GM21381 (cell line): ENCODE results near the gene BRINP2.

Experiments
- ATAC-seq: cut with Tn5 transposase; IDR thresholded peaks from one replicate; pipeline ENCODE4 v1.9.1; 2021; ENCODE audit warnings: mild to moderate bottlenecking, moderate library complexity; ENCODE audit not compliant: unreplicated experiment

Gene BRINP2

GRCh38 chr1:177164380-177165068, 6.2 kb upstream of the BRINP2 start, which contains the start of gene ASTN1:
TSS of gene ASTN1 (minus strand) at chr1:177164712. CDS start at chr1:177164676, 36 bp downstream.
- no peak for ATAC-seq

DNA sequence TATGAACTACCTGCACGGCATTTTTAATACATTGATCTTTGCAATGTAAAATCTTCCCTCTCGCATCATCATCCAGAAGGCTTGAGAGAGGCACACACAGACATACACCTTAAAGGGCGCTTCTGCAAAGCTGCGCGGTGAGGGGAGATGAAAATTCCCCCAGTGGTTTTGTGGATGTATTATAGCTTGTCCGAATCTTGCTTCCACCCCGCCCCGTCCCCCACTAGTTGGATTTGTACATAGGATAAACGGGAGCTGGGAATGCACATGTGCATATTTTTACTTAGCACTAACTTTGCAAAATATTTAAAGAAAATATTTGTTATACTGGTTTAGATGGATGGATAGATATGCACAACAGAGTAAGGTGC, 5.7 kb upstream of the BRINP2 start:
- no peak for ATAC-seq

DNA sequence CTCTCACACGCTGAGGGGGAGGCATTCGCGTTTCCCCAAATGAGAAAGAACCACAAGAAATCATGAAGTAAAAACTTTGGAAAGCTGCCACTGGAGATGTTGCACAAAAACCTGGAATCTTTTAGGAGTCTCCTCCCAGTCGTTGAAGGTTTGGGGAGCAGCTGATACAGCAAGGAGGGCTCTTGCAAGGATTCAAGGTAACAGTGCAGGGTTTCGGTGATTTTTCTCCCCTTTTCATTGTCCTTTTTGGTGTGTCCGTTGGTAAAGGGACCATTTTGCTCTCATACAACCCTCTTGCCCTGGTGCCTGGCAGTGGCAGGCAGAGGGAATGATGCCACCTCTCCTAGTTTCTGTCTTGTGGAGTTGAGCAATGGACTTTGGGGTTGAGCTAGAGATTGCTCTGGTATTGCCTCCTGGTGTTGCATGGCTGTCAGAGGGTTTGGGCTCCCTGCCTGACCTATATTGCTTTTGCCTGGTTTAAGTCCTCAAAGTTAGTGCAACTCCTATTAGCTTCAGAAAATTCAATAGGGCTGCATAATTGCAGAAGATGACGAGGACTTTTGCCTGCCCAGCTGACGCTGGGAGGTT, 872 bp downstream of the BRINP2 start:
- ATAC-seq, result no peak

GRCh38 chr1:177172272-177172671, 1.5 kb downstream of the BRINP2 start:
- no peak for ATAC-seq

- ATAC-seq, result no peak
Observed at GRCh38 chr1:177172866-177173265, 2.1 kb downstream of the BRINP2 start.

- ATAC-seq, result no peak
Observed at GRCh38 chr1:177173976-177174375, 3.2 kb downstream of the BRINP2 start.

DNA sequence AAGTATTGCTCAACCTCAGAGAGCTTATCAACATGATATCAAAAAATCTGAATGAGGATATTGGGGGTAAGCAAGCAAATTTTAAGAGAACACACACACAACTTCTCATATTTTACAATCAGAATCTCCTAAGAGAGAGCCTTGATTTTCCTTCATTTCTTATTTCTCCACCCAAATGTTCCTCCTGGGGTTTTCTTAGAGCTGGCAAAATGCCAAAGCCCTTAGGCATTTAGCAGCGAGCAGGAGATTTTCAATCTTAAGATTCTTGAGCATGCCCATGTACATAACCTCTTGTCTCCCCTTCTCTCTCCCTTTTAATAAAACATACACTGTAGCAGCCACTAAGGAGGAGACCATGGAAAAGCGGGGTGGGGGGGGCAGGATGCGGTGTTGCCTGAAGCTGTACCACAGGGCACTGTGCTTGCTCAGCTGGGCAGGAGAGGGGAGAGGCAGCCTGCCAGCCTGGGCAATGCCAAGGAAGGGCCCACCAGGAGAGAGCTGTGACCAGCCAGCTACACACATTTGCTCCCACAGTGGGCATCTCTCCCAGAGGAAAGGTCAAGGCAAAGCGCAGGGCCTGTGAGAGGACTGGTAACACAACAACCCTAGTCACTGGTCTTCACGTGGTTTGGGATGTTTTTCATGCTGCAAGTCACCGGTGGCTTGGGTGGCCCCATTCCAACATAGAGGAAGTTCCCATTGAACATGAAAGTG, 4.3 kb downstream of the BRINP2 start:
- no peak for ATAC-seq

- ATAC-seq, result no peak
Observed at GRCh38 chr1:177181280-177181630, 10.5 kb downstream of the BRINP2 start.

DNA sequence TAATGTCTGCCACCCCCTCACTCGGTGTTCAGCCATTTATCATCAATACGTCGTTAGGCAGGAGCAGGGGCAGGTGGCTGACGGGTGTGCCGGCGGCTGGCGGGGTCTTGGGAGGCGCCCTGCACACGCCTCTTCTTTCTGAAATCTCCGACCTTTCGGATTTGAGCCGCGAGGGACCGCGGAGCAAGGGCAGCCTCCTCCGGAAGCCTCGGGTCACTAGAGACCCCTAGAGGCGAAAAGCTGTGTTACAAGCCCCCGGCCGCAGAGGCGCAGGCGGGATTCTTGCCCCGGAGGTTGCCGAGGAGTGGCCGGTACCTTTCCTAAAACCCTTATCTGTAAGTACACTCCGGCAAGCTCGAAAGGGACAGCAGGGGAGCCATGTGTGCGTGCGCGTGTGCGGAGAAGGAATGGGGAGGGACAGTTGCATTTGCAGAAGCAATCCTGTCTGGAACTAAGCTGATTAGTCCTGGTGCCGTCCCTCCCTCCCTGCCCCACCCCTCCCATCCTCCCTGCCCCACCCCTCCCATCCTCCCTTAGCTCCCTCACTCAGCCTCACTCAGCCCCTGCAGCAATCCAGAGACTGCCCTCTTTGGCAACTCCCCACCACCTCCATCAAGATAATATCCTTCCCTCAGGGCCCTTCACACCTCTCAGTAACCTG, 11.0 kb downstream of the BRINP2 start:
- peak; percentile 95 for ATAC-seq

DNA sequence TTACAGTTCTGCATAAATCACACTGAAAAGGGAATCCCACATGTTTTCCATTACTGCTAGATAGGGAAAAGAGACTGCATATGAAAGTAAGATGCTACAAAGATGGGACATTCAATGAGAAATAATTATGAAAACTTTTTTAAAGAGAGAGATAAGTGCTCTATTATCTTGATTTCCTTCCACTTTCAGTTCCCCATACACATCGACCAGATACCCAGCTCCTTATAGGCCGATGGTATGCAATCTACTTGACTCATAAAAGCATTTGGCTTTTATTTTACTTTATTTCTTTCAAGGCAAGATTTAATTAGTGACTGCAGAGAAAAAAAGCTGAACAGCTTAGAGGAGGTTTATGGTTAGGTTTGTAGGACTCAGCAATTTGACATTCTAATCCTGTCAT, 13.1 kb downstream of the BRINP2 start:
- no peak for ATAC-seq

- no peak for ATAC-seq
Observed at GRCh38 chr1:177185209-177185608, 14.5 kb downstream of the BRINP2 start.

- no peak for ATAC-seq
Observed at GRCh38 chr1:177186639-177187038, 15.9 kb downstream of the BRINP2 start.

DNA sequence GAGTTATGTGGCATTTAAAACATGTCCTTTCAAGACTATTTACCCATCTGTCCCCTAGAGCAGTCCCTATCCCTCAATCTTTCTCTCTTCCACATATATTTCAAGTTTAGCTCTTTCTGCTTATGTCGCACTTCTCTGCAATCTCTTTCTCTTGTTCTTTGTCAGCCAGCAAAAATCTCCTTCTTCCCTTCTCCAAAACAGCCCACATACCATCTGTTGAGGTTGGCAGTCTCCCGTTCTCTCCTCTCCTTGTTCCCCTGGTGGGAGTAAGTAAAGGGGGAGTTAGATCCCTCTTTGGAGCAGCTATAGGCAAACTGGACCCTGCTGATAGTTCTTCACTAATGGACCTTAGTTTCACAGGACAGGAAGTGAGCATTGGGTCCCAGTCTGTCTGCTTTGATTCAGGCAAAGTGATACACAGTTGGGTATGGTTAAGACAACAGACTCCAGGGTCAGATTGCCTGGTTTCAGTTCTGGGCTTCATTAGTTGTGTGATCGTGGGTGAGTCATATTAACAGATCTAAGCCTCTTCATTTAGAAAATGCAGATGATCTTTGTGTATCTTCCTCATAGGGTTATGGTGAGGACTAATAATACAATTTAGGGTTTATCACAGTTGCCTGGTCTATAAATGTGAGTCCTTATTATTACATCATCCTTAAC, 19.7 kb downstream of the BRINP2 start:
- ATAC-seq, result no peak

DNA sequence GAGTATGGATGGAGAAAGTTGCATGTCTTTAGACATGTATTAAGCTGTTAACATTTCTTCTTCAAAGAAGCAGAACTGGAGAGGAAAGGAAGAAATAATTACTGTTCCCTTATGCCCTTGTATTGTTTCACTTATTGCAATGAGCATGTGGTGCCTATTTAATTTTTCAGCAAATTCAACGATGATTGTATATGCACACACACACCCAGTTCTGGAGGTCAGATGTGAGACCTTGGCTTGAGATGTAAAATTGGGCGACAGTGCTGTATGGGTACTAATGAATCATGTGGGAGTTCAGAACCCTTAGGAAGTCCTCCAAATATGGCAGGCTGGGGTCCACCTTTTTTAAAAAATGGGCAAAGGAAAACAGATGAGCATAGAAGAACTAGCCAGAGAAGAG, 27.5 kb downstream of the BRINP2 start:
- ATAC-seq, result no peak

DNA sequence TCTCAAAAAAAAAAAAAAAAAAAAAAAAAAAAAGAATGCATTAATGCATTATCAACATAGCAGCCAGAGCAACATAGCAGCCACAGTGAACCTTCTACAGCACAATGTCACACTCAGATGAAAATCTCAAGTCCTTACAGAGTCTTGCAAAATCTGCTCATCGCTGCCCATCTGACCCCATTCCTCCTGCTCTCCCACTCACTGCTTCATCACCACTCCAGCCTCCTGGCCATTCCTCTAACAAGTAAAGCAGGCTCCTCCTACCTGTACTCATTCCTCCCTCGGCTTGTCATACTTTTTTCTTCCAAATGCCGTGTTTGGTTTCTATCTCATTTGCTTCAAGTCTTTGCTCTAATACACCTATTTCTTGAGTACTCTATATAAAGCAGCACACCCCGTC, 29.5 kb downstream of the BRINP2 start:
- ATAC-seq, result no peak

GRCh38 chr1:177206831-177207355, 36.1 kb downstream of the BRINP2 start:
- no peak for ATAC-seq

DNA sequence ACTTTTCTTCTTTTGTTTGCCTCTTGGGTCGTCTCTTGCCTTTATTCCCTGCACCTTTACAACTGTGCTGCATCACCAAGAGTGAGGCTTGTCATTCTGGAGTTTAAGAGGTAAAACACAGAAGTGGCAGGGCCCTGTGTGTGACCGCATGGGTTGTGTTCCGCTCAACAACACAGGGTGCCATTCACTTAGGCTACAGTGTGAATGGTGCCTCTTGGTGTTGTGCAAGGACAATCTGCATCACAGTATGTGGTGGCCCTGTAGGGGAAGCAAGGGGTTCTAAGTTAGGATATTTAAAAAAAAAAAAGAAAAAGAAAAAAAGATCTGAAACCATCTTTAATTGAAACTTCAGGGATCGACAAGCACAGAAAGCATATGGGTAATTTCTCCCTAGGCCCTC, 38.2 kb downstream of the BRINP2 start:
- no peak for ATAC-seq

GRCh38 chr1:177209357-177209756, 38.6 kb downstream of the BRINP2 start:
- no peak for ATAC-seq

DNA sequence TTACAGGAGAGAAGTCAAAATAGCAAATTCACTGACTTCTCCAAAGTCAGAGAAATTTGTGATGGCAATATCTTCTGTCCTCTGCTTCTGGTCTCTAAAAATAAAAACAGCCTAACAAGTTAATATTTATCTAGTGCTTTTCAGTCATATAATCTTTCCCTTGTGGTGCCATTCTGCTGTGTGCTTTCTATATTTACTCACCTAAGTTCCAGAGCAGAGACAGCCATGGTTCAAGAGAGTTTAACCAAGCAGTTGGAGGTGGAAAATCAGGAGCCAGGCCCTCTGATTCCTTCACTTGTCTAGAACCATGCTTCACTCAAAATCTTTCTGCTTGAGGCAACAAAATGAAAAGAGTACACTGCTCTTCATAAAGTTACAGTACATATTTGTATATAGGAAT, 39.3 kb downstream of the BRINP2 start:
- no peak for ATAC-seq

DNA sequence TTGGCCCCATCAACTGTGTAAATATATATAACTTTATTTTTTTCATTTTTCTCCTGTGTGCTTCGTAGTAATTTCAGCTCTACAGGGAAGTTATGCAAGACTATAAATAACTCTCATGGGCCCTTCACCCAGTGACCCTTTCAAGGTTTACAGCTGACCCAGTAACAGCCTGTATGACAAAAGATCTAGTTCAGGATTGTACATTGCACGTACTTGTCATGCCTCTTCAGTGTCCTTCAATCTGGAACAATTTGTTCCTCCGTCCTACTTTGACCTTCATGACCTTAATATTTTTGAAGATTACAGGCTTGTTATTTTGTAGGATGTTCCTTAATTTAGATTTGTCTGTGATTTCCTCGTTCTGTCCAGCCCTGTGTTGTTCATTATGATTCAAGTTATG, 40.5 kb downstream of the BRINP2 start:
- no peak for ATAC-seq

GRCh38 chr1:177216587-177217202, 45.9 kb downstream of the BRINP2 start:
- ATAC-seq, result no peak
